Gastroesophageal sphincter (tissue), 4 donors: Measurements from ENCODE around the gene SMAP2. TPM values are rescaled to one million over a fixed set of nuclear protein-coding genes. Genes with fewer than 3 reads are reported as not detected.
"Not testable (repeated sequence)": the region's sequence is repeated elsewhere in the genome, so short reads cannot be mapped to it uniquely, and the experiment has no call there.

ENCODE experiments used
- ATAC-seq: fragments of 150-250 bp; one replicate; pipeline ENCODE4 v1.9.1; 2016; ENCODE audit warnings: mild to moderate bottlenecking, moderate library complexity
- H3K27ac ChIP-seq, 4 donors: fragments of 200-600 bp; sonication (generic) in 3 of 4; 1 replicate in 3 of 4; 2 replicates in 1 of 4; pipeline ENCODE4 v1.5.1; 2016 to 2019
- H3K27me3 ChIP-seq: fragments of 200-600 bp; sonication (generic); one replicate; pipeline ENCODE4 v1.5.1; 2019
- H3K36me3 ChIP-seq, 2 donors: fragments of 200-600 bp; sonication (generic); one replicate each; pipeline ENCODE4 v1.5.1; 2019; ENCODE audit warnings: control low read depth in 1 of 2
- H3K4me1 ChIP-seq, 3 donors: fragments of 200-600 bp; sonication (generic); 1 replicate in 2 of 3; 2 replicates in 1 of 3; pipeline ENCODE4 v1.5.1; 2016 to 2019; ENCODE audit warnings: control low read depth in 2 of 3
- H3K4me3 ChIP-seq, 2 donors: fragments of 200-600 bp; sonication (generic); one replicate each; pipeline ENCODE4 v1.5.1; 2019; ENCODE audit warnings: mild to moderate bottlenecking in 1 of 2, moderate library complexity in 1 of 2
- H3K9me3 ChIP-seq, 3 donors: fragments of 200-600 bp; sonication (generic); one replicate each; pipeline ENCODE4 v1.5.1; 2017 to 2019; ENCODE audit warnings: control low read depth in 2 of 3
- EP300 ChIP-seq: sonication (generic); formaldehyde crosslinking; IDR thresholded peaks from one replicate; pipeline ENCODE4 v1.6.1; 2017; ENCODE audit warnings: antibody characterized with exemption, mild to moderate bottlenecking
- POLR2A ChIP-seq, 2 donors: fragments of 450-650 bp; IDR thresholded peaks; one replicate each; pipeline ENCODE4 v1.6.1; 2017; ENCODE audit warnings: antibody characterized with exemption in 2 of 2, mild to moderate bottlenecking in 2 of 2, moderate library complexity in 1 of 2
- POLR2AphosphoS5 ChIP-seq: sonication (generic); formaldehyde crosslinking; IDR thresholded peaks from one replicate; pipeline ENCODE4 v1.6.1; 2017; ENCODE audit warnings: antibody characterized with exemption
- WGBS, 2 donors: methylation state at CpG; one replicate each; pipeline ENCODE4 v1.1.5; 2018; ENCODE audit warnings: low coverage in 1 of 2; 5-methylcytosine and 5-hydroxymethylcytosine counted together
- total RNA-seq, 4 donors: library from RNA; depleted of rRNA; stranded (reverse); fragments of >200 nt; gene quantifications; one replicate each; pipeline ENCODE4 v1.1.0, GENCODE V29; 2016
- TF ChIP-seq, protein P1 (sequence below), 4 experiments: fragments of 200-600 bp in 2 of 4; fragments of 450-650 bp in 2 of 4; sonication (generic) in 1 of 4; IDR thresholded peaks; one replicate each; pipeline ENCODE4 v1.5.1; 2017 to 2019; ENCODE audit warnings: antibody characterized with exemption in 4 of 4, mild to moderate bottlenecking in 2 of 4, moderate library complexity in 2 of 4

SMAP2 gene
- 10 to 100 TPM; 19.9 to 43.2 (median 26.6) TPM for total RNA-seq

DNA sequence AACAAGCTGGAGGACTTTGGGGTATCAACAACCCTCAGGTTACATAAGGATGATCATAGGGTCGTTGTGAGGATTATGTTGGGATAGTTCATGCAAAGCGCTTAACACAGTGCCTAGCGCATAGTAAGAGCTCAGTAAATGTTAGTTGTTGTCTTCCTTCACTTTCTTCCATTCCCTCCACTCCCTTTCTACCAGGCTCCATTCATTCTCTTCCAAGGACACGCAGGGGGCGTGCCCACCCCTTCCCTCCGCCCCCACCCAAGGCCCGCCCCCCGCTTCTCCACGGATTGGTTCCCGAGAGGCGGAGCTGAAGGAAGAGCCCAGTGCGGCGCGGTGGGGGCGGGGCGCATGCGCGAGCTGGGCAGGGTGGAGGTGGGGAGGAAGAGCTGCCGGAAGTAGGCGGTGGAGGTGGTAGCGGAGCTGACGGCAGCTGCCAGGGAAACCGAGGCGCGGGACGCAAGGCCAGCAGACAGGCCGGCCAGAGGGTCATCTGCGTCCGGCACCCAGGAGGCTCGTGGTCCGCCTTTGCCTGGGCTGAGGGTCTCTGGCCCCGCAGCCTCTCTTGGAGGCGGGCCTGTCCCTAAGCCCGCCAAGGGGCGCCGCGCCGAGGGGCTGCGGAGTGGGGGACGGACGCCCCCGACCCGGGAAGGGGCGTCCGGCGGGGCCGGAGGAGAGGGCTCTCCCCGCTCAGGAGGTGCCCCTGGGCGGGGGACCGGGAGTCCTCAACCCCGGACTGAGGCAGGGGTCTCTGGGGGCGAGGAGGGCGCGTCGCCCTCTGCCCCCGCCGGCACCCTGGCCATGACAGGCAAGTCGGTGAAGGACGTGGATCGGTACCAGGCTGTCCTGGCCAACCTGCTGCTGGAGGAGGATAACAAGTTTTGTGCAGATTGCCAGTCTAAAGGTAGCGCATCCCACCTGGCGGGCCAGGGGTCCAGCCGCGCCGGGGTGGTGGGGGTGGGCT lies at the start of gene SMAP2:
Gene SMAP2 (plus strand): TSS at position 405 of the 961 bp plus-strand sequence. CDS start 394 bp downstream, at position 799.
- no peaks in the 10 kb centered on the region for H3K9me3 ChIP-seq
- no peaks in the 10 kb centered on the region for H3K27me3 ChIP-seq
- WGBS, 2 donors, result 0 to 17% methylated on average over 3 of the region's 65 CpGs
- peak within 1 kb of the TSS; percentile 79 to 95 for H3K4me3 ChIP-seq
- no peaks in the 10 kb centered on the region for H3K36me3 ChIP-seq
- peak within 1 kb of the TSS; percentile 85 to 98 (median 90) for H3K27ac ChIP-seq
- TF ChIP-seq POLR2AphosphoS5 (peak; percentile 75), EP300 (no peak), POLR2A (IDR thresholded peaks at IDR 0.05) (peak; percentile 54 to 66)
- TF ChIP-seq, protein P1, sequence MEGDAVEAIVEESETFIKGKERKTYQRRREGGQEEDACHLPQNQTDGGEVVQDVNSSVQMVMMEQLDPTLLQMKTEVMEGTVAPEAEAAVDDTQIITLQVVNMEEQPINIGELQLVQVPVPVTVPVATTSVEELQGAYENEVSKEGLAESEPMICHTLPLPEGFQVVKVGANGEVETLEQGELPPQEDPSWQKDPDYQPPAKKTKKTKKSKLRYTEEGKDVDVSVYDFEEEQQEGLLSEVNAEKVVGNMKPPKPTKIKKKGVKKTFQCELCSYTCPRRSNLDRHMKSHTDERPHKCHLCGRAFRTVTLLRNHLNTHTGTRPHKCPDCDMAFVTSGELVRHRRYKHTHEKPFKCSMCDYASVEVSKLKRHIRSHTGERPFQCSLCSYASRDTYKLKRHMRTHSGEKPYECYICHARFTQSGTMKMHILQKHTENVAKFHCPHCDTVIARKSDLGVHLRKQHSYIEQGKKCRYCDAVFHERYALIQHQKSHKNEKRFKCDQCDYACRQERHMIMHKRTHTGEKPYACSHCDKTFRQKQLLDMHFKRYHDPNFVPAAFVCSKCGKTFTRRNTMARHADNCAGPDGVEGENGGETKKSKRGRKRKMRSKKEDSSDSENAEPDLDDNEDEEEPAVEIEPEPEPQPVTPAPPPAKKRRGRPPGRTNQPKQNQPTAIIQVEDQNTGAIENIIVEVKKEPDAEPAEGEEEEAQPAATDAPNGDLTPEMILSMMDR (IDR thresholded peaks at IDR 0.05), result no peak
- peaks cover 0 to 20% (median 2%) of the 10 kb centered on the region in 3 donors for H3K4me1 ChIP-seq
- ATAC-seq, result peak; percentile 100

DNA sequence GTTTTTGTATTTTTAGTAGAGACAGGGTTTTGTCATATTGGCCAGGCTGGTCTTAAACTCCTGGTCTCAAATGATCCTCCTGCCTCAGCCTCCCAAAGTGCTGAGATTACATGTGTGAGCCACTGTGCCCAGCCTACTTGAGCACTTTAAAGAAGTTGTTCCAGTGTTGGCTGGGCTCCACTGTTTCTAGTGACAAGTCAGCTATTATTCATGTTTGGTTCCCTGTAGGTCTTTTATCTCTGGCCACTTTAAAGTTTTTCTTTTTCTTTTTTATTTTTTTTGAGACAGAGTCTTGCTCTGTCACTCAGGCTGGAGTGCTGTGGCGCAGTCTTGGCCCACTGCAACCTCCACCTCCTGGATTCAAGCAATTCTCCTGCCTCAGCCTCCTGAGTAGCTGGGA lies 42.1 kb upstream of the SMAP2 start:
- not testable (repeated sequence) for H3K36me3 ChIP-seq, ATAC-seq, H3K27ac ChIP-seq, H3K9me3 ChIP-seq, H3K4me1 ChIP-seq, H3K27me3 ChIP-seq, H3K4me3 ChIP-seq
- 100% methylated on average over 1 of the region's 1 CpG; no CpG with 5 or more reads in 1 of the 2 donors for WGBS, 2 donors

DNA sequence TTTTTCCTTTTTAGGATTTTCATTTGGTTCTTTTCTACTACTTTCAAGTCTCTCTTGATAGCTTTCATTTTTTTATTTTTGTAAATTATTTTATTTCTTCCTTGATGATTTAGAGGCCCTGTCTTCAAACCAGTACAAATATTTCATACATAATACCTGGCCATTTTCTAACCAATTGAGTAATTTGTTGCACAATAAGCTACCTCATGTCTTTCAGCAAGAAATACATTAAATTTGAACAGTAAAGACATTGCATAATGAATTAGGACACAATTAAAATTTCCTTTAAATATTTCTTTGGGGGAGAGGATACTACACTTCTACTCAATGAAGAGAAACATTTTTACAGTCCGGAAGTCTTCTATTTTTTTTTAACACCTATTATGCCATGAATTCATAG lies 40.8 kb upstream of the SMAP2 start:
- H3K36me3 ChIP-seq, result no peaks in the 10 kb centered on the region
- no peaks in the 10 kb centered on the region for H3K4me1 ChIP-seq
- TF ChIP-seq EP300, result no peak
- TF ChIP-seq, protein P1 (IDR thresholded peaks at IDR 0.05), result no peak
- TF ChIP-seq POLR2A (IDR thresholded peaks at IDR 0.05), result no peak
- no peak for TF ChIP-seq POLR2AphosphoS5
- no peak overlapping the region for H3K27ac ChIP-seq
- H3K27me3 ChIP-seq, result peaks cover 6% of the 10 kb centered on the region
- H3K9me3 ChIP-seq, result peaks cover 0 to 1% (median 0%) of the 10 kb centered on the region in 3 donors
- WGBS, 2 donors, result 87 to 100% methylated on average over 1 of the region's 1 CpG
- no peak for ATAC-seq
- H3K4me3 ChIP-seq, result no peak overlapping the region

DNA sequence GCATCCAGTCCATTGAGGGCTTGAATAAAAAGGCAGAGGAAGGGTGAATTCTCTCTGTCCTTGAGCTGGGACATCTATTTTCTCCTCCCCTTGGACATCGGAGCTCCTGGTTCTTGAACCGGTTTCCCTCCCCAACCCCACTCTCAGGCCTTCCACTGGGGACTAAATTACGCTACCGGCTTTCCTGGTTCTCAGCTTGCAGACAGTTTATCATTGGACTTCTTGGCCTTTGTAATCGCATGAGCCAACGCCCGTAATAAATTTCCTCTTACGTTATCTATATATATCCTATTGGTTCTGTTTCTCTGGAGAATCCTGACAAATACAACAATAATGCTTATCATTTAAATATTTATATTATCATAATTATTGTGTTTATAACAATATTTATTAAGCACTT lies 36.1 kb upstream of the SMAP2 start:
- Histone ChIP-seq H3K36me3 (no peaks in the 10 kb centered on the region), H3K4me3 (no peak overlapping the region), H3K9me3 (no peaks in the 10 kb centered on the region), H3K4me1 (peaks cover 0 to 6% (median 0%) of the 10 kb centered on the region in 3 donors), H3K27ac (no peak overlapping the region), H3K27me3 (peaks cover 12% of the 10 kb centered on the region)
- no peak for ATAC-seq
- WGBS, 2 donors, result 79 to 93% methylated on average over 5 to 8 of the region's 8 CpGs
- TF ChIP-seq POLR2A (IDR thresholded peaks at IDR 0.05) (no peak), POLR2AphosphoS5 (no peak), EP300 (no peak)
- TF ChIP-seq, protein P1 (IDR thresholded peaks at IDR 0.05), result no peak

DNA sequence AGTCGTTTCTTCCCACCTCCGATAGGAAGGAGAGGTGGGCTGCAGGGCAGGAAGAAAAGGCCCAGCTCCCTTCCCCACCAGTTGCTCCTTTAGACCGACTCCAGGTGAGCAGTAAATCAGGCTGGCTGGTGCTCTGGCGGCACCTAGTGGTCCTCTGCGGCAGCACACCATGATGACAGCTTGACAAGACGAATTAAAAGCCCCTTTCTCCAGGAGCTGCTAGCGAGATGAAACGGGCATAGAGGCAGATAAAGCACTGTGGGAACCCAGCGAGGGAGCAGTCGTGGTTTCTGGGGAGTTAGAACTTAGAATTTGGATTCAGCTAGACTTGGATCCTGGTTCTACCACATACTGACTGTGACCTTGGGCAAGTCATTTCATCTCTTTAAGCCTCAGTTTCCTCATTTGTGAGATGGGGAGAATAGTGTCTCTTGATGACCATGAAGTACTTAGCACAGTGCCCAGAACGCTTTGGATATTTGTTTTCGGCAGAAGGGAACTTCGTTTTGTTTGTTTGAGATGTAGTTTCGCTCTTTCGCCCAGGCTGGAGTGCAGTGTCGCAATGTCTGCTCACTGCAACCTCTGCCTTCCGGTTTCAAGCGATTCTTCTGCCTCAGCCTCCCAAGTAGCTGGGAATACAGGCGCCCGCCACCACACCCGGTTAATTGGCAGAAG lies 34.6 kb upstream of the SMAP2 start:
- TF ChIP-seq, protein P1 (IDR thresholded peaks at IDR 0.05), result peak; percentile 91 to 98 (median 95)
- TF ChIP-seq POLR2A (IDR thresholded peaks at IDR 0.05), result no peak
- peaks cover 12% of the 10 kb centered on the region for H3K27me3 ChIP-seq
- no peaks in the 10 kb centered on the region for H3K9me3 ChIP-seq
- peaks cover 0 to 6% (median 0%) of the 10 kb centered on the region in 3 donors for H3K4me1 ChIP-seq
- H3K27ac ChIP-seq, result no peak overlapping the region
- no peaks in the 10 kb centered on the region for H3K36me3 ChIP-seq
- peak; percentile 60 for ATAC-seq
- 19 to 35% methylated on average over 4 to 7 of the region's 21 CpGs for WGBS, 2 donors
- no peak overlapping the region for H3K4me3 ChIP-seq
